ENCODE data around the gene TOPBP1.

DNA sequence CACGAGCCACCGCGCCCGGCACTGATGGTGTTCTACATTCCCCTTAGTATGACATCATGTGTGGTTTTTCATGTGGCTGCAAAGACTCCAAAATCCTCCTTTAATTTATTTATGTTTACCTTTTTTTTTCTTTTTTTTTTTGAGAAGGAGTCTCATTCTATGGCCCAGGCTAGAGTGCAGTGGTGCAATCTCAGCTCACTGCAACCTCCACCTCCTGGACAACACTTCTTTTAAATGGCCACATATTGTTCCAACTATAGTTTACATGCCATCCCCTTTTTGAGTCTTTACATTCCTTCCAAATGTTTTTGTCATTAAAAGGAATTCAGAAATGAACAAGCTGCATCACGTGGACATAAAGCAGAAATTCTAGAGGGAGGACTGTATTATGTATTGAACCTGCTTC, 98.6 kb downstream of the TOPBP1 start:
- TF ChIP-seq, protein P1, sequence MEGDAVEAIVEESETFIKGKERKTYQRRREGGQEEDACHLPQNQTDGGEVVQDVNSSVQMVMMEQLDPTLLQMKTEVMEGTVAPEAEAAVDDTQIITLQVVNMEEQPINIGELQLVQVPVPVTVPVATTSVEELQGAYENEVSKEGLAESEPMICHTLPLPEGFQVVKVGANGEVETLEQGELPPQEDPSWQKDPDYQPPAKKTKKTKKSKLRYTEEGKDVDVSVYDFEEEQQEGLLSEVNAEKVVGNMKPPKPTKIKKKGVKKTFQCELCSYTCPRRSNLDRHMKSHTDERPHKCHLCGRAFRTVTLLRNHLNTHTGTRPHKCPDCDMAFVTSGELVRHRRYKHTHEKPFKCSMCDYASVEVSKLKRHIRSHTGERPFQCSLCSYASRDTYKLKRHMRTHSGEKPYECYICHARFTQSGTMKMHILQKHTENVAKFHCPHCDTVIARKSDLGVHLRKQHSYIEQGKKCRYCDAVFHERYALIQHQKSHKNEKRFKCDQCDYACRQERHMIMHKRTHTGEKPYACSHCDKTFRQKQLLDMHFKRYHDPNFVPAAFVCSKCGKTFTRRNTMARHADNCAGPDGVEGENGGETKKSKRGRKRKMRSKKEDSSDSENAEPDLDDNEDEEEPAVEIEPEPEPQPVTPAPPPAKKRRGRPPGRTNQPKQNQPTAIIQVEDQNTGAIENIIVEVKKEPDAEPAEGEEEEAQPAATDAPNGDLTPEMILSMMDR (optimal IDR thresholded peaks at IDR 0.05 in 1 of 3, IDR thresholded peaks at IDR 0.05 in 1 of 3, conservative IDR thresholded peaks at IDR 0.05 in 1 of 3; ENCODE audit: extremely low read depth in 1 of 3, insufficient read depth in 2 of 3, low read length in 3 of 3) = no peak
- TF ChIP-seq EZH2 (IDR thresholded peaks at IDR 0.05; ENCODE audit: low read length) = no peak
